COLO668 (cell line): Measurements from ENCODE around the gene ABCA13.

Source experiments
- DNase-seq: peaks from one replicate; lab custom pipeline; 2025; ENCODE audit not compliant: unreplicated experiment; lab: John Stamatoyannopoulos, UW

The ABCA13 gene

GRCh38 chr7:48627164-48627563 is 455.9 kb downstream of the ABCA13 start:
- no peak for DNase-seq

- no peak for DNase-seq
Observed at GRCh38 chr7:48628793-48629349, 457.6 kb downstream of the ABCA13 start.

GRCh38 chr7:48634116-48634632 is 462.9 kb downstream of the ABCA13 start:
- no peak for DNase-seq

GRCh38 chr7:48635796-48636195 is 464.5 kb downstream of the ABCA13 start:
- no peak for DNase-seq

GRCh38 chr7:48636391-48637015 is 465.2 kb downstream of the ABCA13 start:
- peak; percentile 54 for DNase-seq

GRCh38 chr7:48637382-48637781 is 466.1 kb downstream of the ABCA13 start:
- DNase-seq = peak; percentile 63

GRCh38 chr7:48638041-48638440 is 466.8 kb downstream of the ABCA13 start:
- peak; percentile 51 for DNase-seq

GRCh38 chr7:48643431-48644013 is 472.3 kb downstream of the ABCA13 start:
- no peak for DNase-seq

- DNase-seq = no peak
Observed at GRCh38 chr7:48658138-48658537, 486.9 kb downstream of the ABCA13 start.

GRCh38 chr7:48660306-48660870 is 489.1 kb downstream of the ABCA13 start:
- DNase-seq = no peak

- no peak for DNase-seq
Observed at GRCh38 chr7:48664241-48664640, 493.0 kb downstream of the ABCA13 start.

- DNase-seq = no peak
Observed at GRCh38 chr7:48665353-48666135, 494.3 kb downstream of the ABCA13 start.

- no peak for DNase-seq
Observed at GRCh38 chr7:48667407-48667806, 496.1 kb downstream of the ABCA13 start.

- DNase-seq = no peak
Observed at GRCh38 chr7:48671656-48672055, 500.4 kb downstream of the ABCA13 start.

GRCh38 chr7:48681006-48681405 is 509.7 kb downstream of the ABCA13 start:
- no peak for DNase-seq

- DNase-seq = no peak
Observed at GRCh38 chr7:48691788-48692187, 520.5 kb downstream of the ABCA13 start.
